Astrocyte (in vitro differentiated cells and primary cell): ENCODE data around the gene CFAP161.
"Not testable (repeated sequence)": the region's sequence is repeated elsewhere in the genome, so short reads cannot be mapped to it uniquely, and the experiment has no call there.

Experiments
- EZH2 ChIP-seq: IDR thresholded peaks from 2 replicates; pipeline ENCODE4 v1.6.1; 2012; ENCODE audit warnings: mild to moderate bottlenecking, low read length, inconsistent platforms; ENCODE audit not compliant: insufficient read depth
- TF ChIP-seq, protein P1 (sequence below): IDR thresholded peaks from 2 replicates; pipeline ENCODE4 v1.5.1; 2011; ENCODE audit warnings: low read depth, mild to moderate bottlenecking, inconsistent platforms, low read length, moderate library complexity; ENCODE audit not compliant: insufficient read depth

DNA sequence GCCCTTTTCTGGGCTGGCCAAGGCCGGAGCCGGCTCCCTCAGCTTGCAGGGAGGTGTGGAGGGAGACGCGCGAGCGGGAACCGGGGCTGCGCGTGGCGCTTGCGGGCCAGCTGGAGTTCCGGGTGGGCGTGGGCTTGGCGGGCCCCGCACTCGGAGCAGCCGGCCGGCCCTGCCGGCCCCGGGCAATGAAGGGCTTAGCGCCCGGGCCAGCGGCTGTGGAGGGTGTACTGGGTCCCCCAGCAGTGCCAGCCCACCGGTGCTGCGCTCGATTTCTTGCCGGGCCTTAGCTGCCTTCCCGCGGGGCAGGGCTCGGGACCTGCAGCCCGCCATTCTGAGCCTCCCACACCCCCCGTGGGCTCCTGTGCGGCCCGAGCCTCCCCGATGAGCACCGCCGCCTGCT is 24.5 kb downstream of the CFAP161 start:
- TF ChIP-seq, protein P1, sequence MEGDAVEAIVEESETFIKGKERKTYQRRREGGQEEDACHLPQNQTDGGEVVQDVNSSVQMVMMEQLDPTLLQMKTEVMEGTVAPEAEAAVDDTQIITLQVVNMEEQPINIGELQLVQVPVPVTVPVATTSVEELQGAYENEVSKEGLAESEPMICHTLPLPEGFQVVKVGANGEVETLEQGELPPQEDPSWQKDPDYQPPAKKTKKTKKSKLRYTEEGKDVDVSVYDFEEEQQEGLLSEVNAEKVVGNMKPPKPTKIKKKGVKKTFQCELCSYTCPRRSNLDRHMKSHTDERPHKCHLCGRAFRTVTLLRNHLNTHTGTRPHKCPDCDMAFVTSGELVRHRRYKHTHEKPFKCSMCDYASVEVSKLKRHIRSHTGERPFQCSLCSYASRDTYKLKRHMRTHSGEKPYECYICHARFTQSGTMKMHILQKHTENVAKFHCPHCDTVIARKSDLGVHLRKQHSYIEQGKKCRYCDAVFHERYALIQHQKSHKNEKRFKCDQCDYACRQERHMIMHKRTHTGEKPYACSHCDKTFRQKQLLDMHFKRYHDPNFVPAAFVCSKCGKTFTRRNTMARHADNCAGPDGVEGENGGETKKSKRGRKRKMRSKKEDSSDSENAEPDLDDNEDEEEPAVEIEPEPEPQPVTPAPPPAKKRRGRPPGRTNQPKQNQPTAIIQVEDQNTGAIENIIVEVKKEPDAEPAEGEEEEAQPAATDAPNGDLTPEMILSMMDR, result not testable (repeated sequence)
- TF ChIP-seq EZH2, result not testable (repeated sequence)
